HepG2 (cell line): Measurements from ENCODE around the gene RASL12. TPM values are rescaled to one million over a fixed set of nuclear protein-coding genes. Genes with fewer than 3 reads are reported as not detected.

ENCODE experiments used
- BORCS8-MEF2B ChIP-seq: sonication (generic); formaldehyde crosslinking; IDR thresholded peaks from 2 replicates; pipeline ENCODE4 v1.8.0; 2022; ENCODE audit warnings: mild to moderate bottlenecking, missing genetic modification reagents
- CEBPG ChIP-seq: IDR thresholded peaks from 2 replicates; pipeline ENCODE4 v1.6.1; 2016
- ELF1 ChIP-seq: sonication (generic); formaldehyde crosslinking; IDR thresholded peaks from 2 replicates; pipeline ENCODE4 v1.4.0; 2020; ENCODE audit warnings: missing genetic modification reagents
- GATAD2A ChIP-seq: IDR thresholded peaks from 2 replicates; pipeline ENCODE4 v1.6.1; 2016
- HOXA7 ChIP-seq: sonication (generic); formaldehyde crosslinking; IDR thresholded peaks from 2 replicates; pipeline ENCODE4 v1.8.1; 2022; ENCODE audit warnings: mild to moderate bottlenecking, missing genetic modification reagents, moderate library complexity
- KDM6A ChIP-seq: IDR thresholded peaks from 2 replicates; pipeline ENCODE4 v1.6.1; 2016; ENCODE audit warnings: low read depth
- MAFF ChIP-seq: IDR thresholded peaks from 2 replicates; pipeline ENCODE4 v1.6.1; 2011; ENCODE audit warnings: low read depth, low read length, improper control_type of control experiment
- NR2F2 ChIP-seq: IDR thresholded peaks from 2 replicates; pipeline ENCODE4 v1.6.1; 2012; ENCODE audit warnings: low read depth, inconsistent platforms, borderline replicate concordance
- SCMH1 ChIP-seq: sonication (generic); formaldehyde crosslinking; IDR thresholded peaks from 2 replicates; pipeline ENCODE4 v1.9.0; 2021; ENCODE audit warnings: missing genetic modification reagents, mild to moderate bottlenecking, borderline replicate concordance
- SIX1 ChIP-seq: sonication (generic); formaldehyde crosslinking; IDR thresholded peaks from 2 replicates; pipeline ENCODE4 v1.4.0; 2020; ENCODE audit warnings: missing genetic modification reagents, borderline replicate concordance
- THYN1 ChIP-seq: sonication (generic); formaldehyde crosslinking; IDR thresholded peaks from 2 replicates; pipeline ENCODE4 v1.8.1; 2023; ENCODE audit warnings: low read depth, mild to moderate bottlenecking, moderate library complexity, missing genetic modification reagents, borderline replicate concordance
- ZBTB3 ChIP-seq: sonication (generic); formaldehyde crosslinking; IDR thresholded peaks from 2 replicates; pipeline ENCODE4 v1.4.0; 2020; ENCODE audit warnings: low read depth, mild to moderate bottlenecking, moderate library complexity, missing genetic modification reagents, borderline replicate concordance
- ZNF34 ChIP-seq: sonication (generic); formaldehyde crosslinking; IDR thresholded peaks from 2 replicates; pipeline ENCODE4 v1.4.0; 2020; ENCODE audit warnings: mild to moderate bottlenecking, missing genetic modification reagents, borderline replicate concordance
- ZNF577 ChIP-seq: sonication (generic); formaldehyde crosslinking; IDR thresholded peaks from 2 replicates; pipeline ENCODE4 v1.4.0; 2020; ENCODE audit warnings: mild to moderate bottlenecking, low read depth, missing genetic modification reagents, borderline replicate concordance
- polyA plus RNA-seq, 8 experiments: library from polyadenylated mRNA; depleted of rRNA in 3 of 8; stranded (reverse) in 7 of 8; unstranded in 1 of 8; fragments of >200 nt; fragmentation: Illumina TruSeq in 4 of 8; extraction: Trizol in 4 of 8; gene quantifications; 2 replicates each; pipeline versions ENCODE4 v1.2.1 to v1.2.3, GENCODE V29; 2011 to 2016; ENCODE audit warnings: low read depth in 4 of 8, missing spikeins in 1 of 8, mixed read lengths in 1 of 8; ENCODE audit not compliant: insufficient read depth in 1 of 8
- total RNA-seq, 5 experiments: library from RNA; depleted of rRNA; stranded (reverse); fragments of >200 nt; fragmentation: Illumina TruSeq; extraction: Trizol; gene quantifications; 2 replicates each; pipeline ENCODE4 v1.2.3, GENCODE V29; 2016; ENCODE audit warnings: low read depth in 1 of 5
- TF ChIP-seq, protein P1 (sequence below): sonication (generic); formaldehyde crosslinking; IDR thresholded peaks from 2 replicates; pipeline ENCODE4 v1.8.0; 2022; ENCODE audit warnings: mild to moderate bottlenecking, missing genetic modification reagents, borderline replicate concordance
- TF ChIP-seq, protein P2 (sequence below): sonication (generic); formaldehyde crosslinking; IDR thresholded peaks from 2 replicates; pipeline ENCODE4 v1.8.0; 2022; ENCODE audit warnings: mild to moderate bottlenecking, missing genetic modification reagents
- TF ChIP-seq, protein P3 (sequence below): sonication (generic); formaldehyde crosslinking; IDR thresholded peaks from 2 replicates; pipeline ENCODE4 v1.4.0; 2020; ENCODE audit warnings: missing genetic modification reagents, borderline replicate concordance

The RASL12 gene
- total and polyA plus RNA-seq, 2 of the 13 experiments (the other 11 are each of a cell fraction or from before 2014, with no cell fraction given), result 0.16 to 0.55 TPM

DNA sequence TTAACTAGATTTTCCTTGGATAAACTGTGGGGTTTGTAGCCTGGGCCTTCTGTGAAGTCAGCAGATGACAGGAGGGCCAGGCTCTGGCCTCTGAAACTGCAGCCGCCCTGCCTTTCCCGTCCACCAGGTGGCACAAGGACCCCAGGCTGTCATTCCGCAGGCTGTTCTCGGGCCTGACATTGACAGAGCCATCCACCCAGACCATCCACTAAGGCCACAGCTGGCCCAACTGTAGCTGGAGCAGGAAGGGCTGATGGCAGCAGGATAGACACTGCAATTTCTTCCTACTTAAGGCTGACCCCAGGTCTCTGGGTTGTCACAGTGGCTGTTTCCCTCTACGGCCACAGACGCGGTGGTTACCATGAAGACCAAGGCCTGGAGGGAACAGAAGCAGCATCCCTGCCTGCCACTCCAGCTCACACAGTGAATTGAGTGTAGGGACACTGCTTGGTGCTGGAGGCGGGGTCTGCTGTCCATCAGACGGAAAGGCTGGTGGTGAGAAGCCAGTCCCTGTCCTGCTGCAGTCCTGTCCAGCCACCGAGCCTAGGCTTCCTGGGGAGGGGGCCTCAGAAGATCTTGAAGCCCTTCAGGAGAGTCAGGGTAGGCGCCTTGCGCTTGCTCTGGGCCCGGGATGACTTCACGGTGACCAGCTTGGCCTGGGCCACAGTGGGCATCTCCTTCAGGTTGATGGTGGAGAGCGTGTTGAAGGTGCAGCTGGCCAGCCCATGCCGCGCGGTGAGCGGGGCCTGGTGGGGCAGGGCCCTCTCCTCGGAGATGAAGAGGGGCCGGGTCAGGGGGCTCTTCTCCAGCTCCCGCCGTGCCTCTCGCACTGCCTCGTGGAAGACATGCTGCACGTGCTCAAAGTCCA is 13.2 kb downstream of the RASL12 start (continued):
- TF ChIP-seq THYN1 (CRISPR knock-in tag) (no peak), GATAD2A (CRISPR knock-in tag) (peak; percentile 44; the same call in 1 of the 2 replicates), MAFF (no peak), HOXA7 (no peak), SIX1 (no peak), ELF1 (CRISPR knock-in tag) (0 out of 2 replicates have a peak, but pooled peaks have one; percentile 16), ZBTB3 (CRISPR knock-in tag) (no peak), NR2F2 (no peak; the same call in 1 of the 2 replicates), SCMH1 (no peak), CEBPG (CRISPR knock-in tag) (peak; percentile 34; the same call in 1 of the 2 replicates), KDM6A (CRISPR knock-in tag) (no peak), ZNF577 (CRISPR knock-in tag) (no peak), ZNF34 (0 out of 2 replicates have a peak, but pooled peaks have one; percentile 48), BORCS8-MEF2B (CRISPR knock-in tag) (no peak)
- TF ChIP-seq, protein P1, sequence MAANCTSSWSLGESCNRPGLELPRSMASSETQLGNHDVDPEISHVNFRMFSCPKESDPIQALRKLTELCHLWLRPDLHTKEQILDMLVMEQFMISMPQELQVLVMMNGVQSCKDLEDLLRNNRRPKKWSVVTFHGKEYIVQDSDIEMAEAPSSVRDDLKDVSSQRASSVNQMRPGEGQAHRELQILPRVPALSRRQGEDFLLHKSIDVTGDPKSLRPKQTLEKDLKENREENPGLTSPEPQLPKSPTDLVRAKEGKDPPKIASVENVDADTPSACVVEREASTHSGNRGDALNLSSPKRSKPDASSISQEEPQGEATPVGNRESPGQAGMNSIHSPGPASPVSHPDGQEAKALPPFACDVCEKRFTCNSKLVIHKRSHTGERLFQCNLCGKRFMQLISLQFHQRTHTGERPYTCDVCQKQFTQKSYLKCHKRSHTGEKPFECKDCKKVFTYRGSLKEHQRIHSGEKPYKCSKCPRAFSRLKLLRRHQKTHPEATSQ (CRISPR knock-in tag), result no peak
- TF ChIP-seq, protein P2, sequence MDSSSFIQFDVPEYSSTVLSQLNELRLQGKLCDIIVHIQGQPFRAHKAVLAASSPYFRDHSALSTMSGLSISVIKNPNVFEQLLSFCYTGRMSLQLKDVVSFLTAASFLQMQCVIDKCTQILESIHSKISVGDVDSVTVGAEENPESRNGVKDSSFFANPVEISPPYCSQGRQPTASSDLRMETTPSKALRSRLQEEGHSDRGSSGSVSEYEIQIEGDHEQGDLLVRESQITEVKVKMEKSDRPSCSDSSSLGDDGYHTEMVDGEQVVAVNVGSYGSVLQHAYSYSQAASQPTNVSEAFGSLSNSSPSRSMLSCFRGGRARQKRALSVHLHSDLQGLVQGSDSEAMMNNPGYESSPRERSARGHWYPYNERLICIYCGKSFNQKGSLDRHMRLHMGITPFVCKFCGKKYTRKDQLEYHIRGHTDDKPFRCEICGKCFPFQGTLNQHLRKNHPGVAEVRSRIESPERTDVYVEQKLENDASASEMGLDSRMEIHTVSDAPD (CRISPR knock-in tag), result no peak
- TF ChIP-seq, protein P3, sequence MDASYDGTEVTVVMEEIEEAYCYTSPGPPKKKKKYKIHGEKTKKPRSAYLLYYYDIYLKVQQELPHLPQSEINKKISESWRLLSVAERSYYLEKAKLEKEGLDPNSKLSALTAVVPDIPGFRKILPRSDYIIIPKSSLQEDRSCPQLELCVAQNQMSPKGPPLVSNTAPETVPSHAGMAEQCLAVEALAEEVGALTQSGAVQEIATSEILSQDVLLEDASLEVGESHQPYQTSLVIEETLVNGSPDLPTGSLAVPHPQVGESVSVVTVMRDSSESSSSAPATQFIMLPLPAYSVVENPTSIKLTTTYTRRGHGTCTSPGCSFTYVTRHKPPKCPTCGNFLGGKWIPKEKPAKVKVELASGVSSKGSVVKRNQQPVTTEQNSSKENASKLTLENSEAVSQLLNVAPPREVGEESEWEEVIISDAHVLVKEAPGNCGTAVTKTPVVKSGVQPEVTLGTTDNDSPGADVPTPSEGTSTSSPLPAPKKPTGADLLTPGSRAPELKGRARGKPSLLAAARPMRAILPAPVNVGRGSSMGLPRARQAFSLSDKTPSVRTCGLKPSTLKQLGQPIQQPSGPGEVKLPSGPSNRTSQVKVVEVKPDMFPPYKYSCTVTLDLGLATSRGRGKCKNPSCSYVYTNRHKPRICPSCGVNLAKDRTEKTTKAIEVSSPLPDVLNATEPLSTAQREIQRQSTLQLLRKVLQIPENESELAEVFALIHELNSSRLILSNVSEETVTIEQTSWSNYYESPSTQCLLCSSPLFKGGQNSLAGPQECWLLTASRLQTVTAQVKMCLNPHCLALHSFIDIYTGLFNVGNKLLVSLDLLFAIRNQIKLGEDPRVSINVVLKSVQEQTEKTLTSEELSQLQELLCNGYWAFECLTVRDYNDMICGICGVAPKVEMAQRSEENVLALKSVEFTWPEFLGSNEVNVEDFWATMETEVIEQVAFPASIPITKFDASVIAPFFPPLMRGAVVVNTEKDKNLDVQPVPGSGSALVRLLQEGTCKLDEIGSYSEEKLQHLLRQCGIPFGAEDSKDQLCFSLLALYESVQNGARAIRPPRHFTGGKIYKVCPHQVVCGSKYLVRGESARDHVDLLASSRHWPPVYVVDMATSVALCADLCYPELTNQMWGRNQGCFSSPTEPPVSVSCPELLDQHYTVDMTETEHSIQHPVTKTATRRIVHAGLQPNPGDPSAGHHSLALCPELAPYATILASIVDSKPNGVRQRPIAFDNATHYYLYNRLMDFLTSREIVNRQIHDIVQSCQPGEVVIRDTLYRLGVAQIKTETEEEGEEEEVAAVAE (CRISPR knock-in tag), result peak; percentile 37; the same call in 1 of the 2 replicates
